Subcutaneous adipose tissue (tissue), 4 donors: ENCODE measurements around the gene MLPH. TPM values are rescaled to one million over a fixed set of nuclear protein-coding genes. Genes with fewer than 3 reads are reported as not detected.

Experiments
- CTCF ChIP-seq: fragments of 450-650 bp; IDR thresholded peaks from one replicate; pipeline ENCODE4 v1.5.1; 2016; ENCODE audit warnings: low read depth, mild to moderate bottlenecking, control low read depth, antibody characterized with exemption, moderate library complexity
- total RNA-seq, 4 donors: library from RNA; depleted of rRNA; stranded (reverse); fragments of >200 nt; gene quantifications; one replicate each; pipeline ENCODE4 v1.1.0, GENCODE V29; 2016

Gene MLPH
- total RNA-seq, 4 donors from 2014 or later = 7.1 to 24.7 (median 16.4) TPM

DNA sequence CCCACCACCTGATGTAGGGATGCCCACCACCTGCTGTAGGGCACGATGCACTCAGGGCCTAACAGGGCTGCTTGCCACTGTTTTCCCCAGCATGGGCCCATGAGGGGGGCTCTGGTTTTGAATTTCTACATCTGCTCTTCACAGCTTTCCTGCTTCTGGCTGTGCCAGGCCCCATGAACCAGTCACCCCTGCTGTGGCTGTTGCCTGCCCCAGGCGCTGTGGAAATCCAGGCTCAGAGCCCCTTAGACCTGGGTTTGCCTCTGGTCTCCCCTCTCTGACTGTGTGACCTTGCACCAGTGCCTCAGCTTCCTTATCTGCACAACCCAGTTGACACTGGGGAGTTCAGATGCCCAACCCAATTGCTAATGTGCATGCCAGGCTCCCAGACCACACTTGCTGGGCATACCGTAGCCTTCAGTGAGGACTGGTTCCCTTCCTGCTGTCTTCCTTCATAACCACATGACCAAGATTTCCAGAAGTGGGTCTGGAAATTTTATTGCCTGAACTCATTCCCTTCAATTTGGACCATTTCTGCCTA lies 6.0 kb upstream of the MLPH start:
- no peak for TF ChIP-seq CTCF

GRCh38 chr2:237482485-237482884 lies 4.6 kb upstream of the MLPH start:
- no peak for TF ChIP-seq CTCF

GRCh38 chr2:237483018-237483731 lies 3.9 kb upstream of the MLPH start:
- TF ChIP-seq CTCF = no peak

DNA sequence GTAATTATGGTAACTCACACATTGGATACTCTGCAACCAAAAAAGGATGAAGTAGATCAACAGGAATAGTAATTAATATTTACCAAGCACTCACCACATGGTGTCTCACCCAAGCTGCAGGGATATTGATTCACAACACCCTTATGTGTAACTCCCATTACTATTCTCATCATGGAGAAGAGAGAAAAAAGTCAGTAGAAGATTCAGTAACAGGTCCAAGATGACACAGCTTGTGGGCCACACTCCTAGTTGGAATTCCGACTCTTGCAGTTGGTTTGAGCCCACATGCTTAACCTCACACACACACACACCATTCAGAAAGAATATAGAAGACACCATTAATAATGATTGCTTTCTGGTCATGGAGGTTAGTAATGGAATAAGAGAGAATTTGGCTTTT lies 1.7 kb upstream of the MLPH start:
- no peak for TF ChIP-seq CTCF

DNA sequence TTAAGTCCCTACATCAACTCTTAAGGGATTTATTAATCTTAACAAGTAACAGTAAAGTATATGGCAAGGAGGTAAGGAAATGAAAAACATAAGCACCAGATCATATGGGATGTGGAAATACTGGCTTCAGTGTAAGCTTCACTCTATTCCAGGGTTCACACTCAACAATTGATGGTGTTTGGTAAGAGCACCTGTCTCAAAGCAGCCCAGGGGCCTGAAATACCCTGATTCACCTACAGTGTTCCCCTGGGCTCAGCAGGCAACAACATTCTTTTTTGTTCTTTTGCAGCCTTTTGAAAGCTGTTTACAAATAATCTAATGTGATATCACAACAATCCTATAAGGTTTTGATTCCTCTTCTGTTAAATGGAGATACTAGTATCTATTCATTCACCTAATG lies 1.2 kb upstream of the MLPH start:
- TF ChIP-seq CTCF = no peak

- no peak for TF ChIP-seq CTCF
These were observed 675 bp upstream of the MLPH start for GRCh38 chr2:237486334-237486818.

DNA sequence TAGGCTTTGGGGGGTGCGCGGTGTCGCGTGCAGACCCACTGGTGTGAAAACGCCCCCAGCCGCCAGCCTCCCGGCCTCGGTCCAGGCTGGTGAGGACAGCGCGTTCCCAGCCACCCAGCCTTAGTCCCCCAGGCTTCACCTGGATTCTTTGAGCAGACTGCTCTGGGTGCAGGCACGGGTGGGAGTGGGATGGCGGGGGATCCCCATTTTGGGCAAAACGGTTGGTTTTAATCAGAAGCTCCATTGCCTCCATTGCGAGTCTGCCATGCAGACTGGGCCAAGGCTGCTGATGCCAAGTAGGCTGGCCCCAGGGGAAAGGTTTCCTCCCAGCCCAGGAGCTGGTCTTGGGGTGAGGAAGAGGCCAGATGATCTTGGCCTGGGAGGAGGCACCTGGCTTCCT lies 445 bp downstream of the MLPH start:
- TF ChIP-seq CTCF = no peak
